HepG2 (cell line): ENCODE data around the gene SKA2.

Experiments used
- PLRG1 ChIP-seq: fragments of 450-650 bp; conservative IDR thresholded peaks from 2 replicates; pipeline ENCODE4 v1.6.1; 2016
- ZBTB26 ChIP-seq: IDR thresholded peaks from 2 replicates; pipeline ENCODE4 v1.6.1; 2016; ENCODE audit warnings: missing compliant biosample characterization, missing genetic modification reagents, borderline replicate concordance
- ZC3H4 ChIP-seq: sonication (generic); formaldehyde crosslinking; IDR thresholded peaks from 2 replicates; pipeline ENCODE4 v1.4.0; 2020; ENCODE audit warnings: missing genetic modification reagents, borderline replicate concordance
- ZNF382 ChIP-seq: sonication (generic); formaldehyde crosslinking; IDR thresholded peaks from 2 replicates; pipeline ENCODE4 v1.5.0; 2020; ENCODE audit warnings: missing genetic modification reagents, mild to moderate bottlenecking, borderline replicate concordance

GRCh38 chr17:59106463-59107305, 48.3 kb downstream of the SKA2 start, which contains the start of gene TRIM37:
- TF ChIP-seq PLRG1 (no peak), ZNF382 (CRISPR knock-in tag) (no peak), ZC3H4 (CRISPR knock-in tag) (no peak), ZBTB26 (no peak; the same call in 1 of the 2 replicates)
